Mucosa of descending colon (tissue), 3 donors: ENCODE data around the gene IFI27L2. TPM values are rescaled to one million over a fixed set of nuclear protein-coding genes. Genes with fewer than 3 reads are reported as not detected.

Experiments
- ATAC-seq: fragments of 200-7000 bp; cut with Tn5 transposase; one replicate; pipeline ENCODE4 v1.9.1; 2020; ENCODE audit warnings: mild to moderate bottlenecking, moderate library complexity
- DNase-seq, 3 donors: peaks; one replicate each; pipeline ENCODE4 v3.0.0-alpha.2; 2020
- H3K36me3 ChIP-seq: fragments of 200-600 bp; one replicate; pipeline ENCODE4 v1.8.0; 2021; ENCODE audit warnings: low read depth, mild to moderate bottlenecking
- H3K4me1 ChIP-seq: fragments of 200-600 bp; one replicate; pipeline ENCODE4 v1.8.0; 2021; ENCODE audit warnings: low read depth, mild to moderate bottlenecking
- H3K4me3 ChIP-seq: fragments of 200-600 bp; one replicate; pipeline ENCODE4 v1.8.0; 2021; ENCODE audit warnings: mild to moderate bottlenecking
- H3K9me3 ChIP-seq: fragments of 200-600 bp; one replicate; pipeline ENCODE4 v1.8.0; 2021; ENCODE audit warnings: mild to moderate bottlenecking
- intact Hi-C, 2 donors: fragments of 100-400 bp; cut with DNase I in 1 of 2; cut with micrococcal nuclease in 1 of 2; formaldehyde crosslinking; loops; one replicate each; pipeline versions ENCODE4 v1.11.0 to v1.11.1; 2022; cut with DNase I, micrococcal nuclease
- total RNA-seq, 3 donors: library from RNA; stranded (reverse); fragmentation: NEBNext Ultra II Directional in 2 of 3; extraction: Animal tissue kit (Norgen Biotek cat#: 25700) in 2 of 3; gene quantifications; one replicate each; pipeline versions ENCODE4 v1.2.1 to v1.2.4, GENCODE V29; 2021 to 2023
- TF ChIP-seq, protein P1 (sequence below): fragments of 200-600 bp; IDR thresholded peaks from one replicate; pipeline ENCODE4 v1.8.0; 2022; ENCODE audit warnings: antibody characterized with exemption, mild to moderate bottlenecking
- donor health status: DM: no; HTN: no; CAD: no; lungs with moderate emphysema.
- donor health status: DM: no; HTN: no; CAD: no.
- donor health status: DM: no; HTN: yes; CAD: no.

Gene IFI27L2
- total RNA-seq, 3 donors from 2014 or later: 22.4 to 25.5 (median 24.3) TPM

DNA sequence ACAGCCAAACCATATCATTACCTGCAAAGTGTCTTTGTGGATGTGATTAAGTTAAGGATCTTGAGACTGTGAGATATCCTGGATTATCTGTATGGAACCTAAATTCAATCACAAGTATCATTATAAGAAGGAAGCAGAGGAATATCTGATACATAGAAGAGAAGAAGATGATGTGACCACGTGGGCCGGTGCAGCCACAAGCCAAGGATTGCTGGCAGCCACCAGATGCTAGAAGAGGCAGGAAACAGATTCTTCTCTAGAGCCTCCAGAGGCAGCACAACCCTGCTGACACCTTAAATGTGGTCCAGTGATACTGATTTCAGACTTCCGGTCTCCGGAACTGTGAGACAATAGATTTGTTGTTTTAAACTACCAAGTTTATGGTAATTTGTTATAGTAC lies 6.1 kb upstream of the IFI27L2 start:
- intact Hi-C loops: loop anchor here (2.0 to 10.0 kb wide), 3 partner anchors 47 to 101 kb away; no protein-coding TSS in a partner anchor
- no peak for DNase-seq
- TF ChIP-seq, protein P1, sequence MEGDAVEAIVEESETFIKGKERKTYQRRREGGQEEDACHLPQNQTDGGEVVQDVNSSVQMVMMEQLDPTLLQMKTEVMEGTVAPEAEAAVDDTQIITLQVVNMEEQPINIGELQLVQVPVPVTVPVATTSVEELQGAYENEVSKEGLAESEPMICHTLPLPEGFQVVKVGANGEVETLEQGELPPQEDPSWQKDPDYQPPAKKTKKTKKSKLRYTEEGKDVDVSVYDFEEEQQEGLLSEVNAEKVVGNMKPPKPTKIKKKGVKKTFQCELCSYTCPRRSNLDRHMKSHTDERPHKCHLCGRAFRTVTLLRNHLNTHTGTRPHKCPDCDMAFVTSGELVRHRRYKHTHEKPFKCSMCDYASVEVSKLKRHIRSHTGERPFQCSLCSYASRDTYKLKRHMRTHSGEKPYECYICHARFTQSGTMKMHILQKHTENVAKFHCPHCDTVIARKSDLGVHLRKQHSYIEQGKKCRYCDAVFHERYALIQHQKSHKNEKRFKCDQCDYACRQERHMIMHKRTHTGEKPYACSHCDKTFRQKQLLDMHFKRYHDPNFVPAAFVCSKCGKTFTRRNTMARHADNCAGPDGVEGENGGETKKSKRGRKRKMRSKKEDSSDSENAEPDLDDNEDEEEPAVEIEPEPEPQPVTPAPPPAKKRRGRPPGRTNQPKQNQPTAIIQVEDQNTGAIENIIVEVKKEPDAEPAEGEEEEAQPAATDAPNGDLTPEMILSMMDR: no peak

DNA sequence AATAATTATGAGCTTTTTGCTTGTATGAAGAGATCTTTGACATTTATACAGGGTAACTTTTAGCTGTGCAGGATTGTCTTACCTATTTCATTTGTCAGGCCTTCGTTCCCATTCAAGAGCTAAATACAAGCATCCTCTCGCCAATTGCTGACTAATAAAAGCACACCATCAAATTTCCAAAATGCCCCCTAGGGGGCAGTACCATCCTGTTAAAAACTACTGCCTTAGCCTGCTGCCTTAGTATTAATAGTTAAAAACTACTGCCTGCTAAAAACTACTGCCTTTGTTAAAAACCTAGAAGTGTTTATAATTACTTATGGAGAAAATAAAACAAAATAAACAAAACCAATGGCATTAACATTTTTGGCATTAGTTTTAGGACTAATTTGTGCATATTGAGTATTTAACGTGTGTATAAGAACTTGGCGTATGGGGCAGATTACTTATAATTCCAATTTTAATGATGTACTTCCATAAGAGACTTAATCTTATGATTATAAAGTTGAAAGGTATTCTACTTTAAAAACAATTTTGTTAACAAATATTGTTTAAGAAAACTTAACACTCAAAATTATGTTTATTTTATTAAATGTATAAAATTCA lies 3.0 kb upstream of the IFI27L2 start:
- Histone ChIP-seq H3K9me3 (no peaks in the 10 kb centered on the region), H3K36me3 (no peaks in the 10 kb centered on the region), H3K4me1 (no peaks in the 10 kb centered on the region), H3K4me3 (no peak overlapping the region)
- TF ChIP-seq, protein P1: peak; percentile 38
- peak in 1 of 3 donors; percentile 84 for DNase-seq
- peak; percentile 26 for ATAC-seq
- intact Hi-C loops: loop anchor here in 1 of 2 donors (10.0 kb wide), 1 partner anchor 98 kb away; no protein-coding TSS in a partner anchor

More for the DNA sequence above, 6.1 kb upstream of the IFI27L2 start:
- Histone ChIP-seq H3K36me3 (no peaks in the 10 kb centered on the region), H3K4me1 (no peaks in the 10 kb centered on the region), H3K4me3 (no peak overlapping the region), H3K9me3 (no peaks in the 10 kb centered on the region)
- ATAC-seq: no peak

DNA sequence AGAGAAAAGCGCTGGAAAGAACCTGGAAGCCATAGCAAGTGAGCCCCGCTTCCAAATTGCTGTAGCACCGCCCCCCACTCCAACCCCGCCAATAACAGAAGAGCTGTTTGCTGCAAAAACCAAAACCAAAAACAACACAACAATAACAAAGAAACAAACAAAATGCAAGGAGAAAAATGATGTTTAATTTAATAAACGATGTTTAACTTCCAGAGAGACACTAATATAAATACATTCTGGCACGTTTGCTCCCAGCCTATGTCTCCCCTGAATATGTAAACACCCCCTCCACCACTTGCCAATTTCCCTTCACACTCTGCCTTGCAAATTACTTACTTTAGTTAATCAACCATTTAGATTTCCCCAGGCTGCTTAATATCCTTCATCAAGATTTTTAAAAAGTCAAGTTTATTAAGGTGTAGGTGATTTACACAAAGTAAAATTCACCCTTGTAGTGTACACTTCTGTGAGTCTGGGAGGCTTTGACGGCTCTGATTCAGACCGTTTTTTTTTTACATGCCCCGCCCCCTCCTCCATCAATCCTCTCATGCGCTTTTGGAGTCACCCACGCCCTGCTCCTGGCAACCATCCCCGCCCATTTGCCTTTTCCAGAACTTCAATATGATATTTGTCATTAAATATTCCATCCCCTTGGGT lies 482 bp upstream of the IFI27L2 start:
- DNase-seq (peak in 1 of 3 donors; percentile 44), ATAC-seq (peak; percentile 34)
- H3K36me3 ChIP-seq: no peaks in the 10 kb centered on the region
- intact Hi-C loops: loop anchor here in 1 of 2 donors (10.0 kb wide), 1 partner anchor 95 kb away; no protein-coding TSS in a partner anchor
- no peaks in the 10 kb centered on the region for H3K4me1 ChIP-seq
- no peaks in the 10 kb centered on the region for H3K9me3 ChIP-seq
- H3K4me3 ChIP-seq: no peak overlapping the region
- TF ChIP-seq, protein P1: no peak

DNA sequence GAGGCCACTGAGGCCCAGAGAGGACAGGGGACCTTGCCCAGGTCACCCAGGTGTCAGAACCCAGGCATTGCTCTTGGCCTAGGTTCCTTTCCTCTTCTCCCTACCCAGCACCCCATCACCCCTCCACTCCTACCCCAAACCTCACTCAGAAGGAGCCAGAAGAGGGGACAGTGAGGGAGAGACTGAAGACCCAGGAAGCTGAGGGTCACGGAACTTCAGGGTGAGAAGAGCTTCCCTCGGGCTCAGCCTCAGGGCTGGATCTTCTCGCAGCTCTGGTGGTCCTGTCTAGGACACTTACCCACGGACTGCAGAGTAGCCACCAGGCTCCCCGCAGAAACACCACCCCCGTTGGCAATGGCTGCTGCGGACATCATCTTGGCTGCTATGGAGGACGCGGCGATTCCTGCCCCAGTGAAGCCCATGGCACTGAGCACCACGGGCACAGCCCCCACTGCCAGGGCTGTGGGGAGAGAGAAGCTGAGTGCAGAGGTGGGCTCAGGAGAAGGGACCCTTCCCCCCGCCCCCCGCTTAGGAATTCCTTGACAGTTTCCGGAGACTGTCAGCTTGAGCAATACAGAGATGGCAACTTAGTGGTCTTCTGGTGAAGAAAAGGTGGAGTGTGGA lies 1.1 kb downstream of the IFI27L2 start:
- no peaks in the 10 kb centered on the region for H3K36me3 ChIP-seq
- no peak overlapping the region for H3K4me3 ChIP-seq
- no peaks in the 10 kb centered on the region for H3K4me1 ChIP-seq
- H3K9me3 ChIP-seq: no peaks in the 10 kb centered on the region
- no peak for DNase-seq
- TF ChIP-seq, protein P1: no peak
- ATAC-seq: no peak
- intact Hi-C loops: no loop called here

DNA sequence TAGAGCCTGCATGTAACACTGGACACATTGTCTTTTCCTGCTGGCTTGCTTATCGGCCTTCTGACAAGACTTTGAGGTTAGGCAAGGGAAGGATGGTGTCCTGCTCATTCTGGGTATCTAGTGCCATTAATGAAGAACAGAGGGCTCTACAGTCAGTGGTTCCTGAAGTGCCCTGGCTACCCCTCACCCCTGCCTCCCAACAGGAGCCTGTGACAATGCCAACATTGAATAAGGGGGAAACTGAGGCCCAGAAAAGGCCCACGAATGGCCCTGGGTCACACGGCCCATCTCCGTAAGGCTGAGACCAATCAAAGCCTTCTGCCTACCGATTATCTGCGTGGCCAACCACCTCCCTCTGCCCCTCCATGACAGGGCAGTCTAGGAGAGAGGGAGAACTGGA lies 2.1 kb downstream of the IFI27L2 start:
- ATAC-seq (no peak), DNase-seq (no peak)
- TF ChIP-seq, protein P1: no peak
- H3K4me1 ChIP-seq: no peaks in the 10 kb centered on the region
- no peaks in the 10 kb centered on the region for H3K9me3 ChIP-seq
- intact Hi-C loops: no loop called here
- no peak overlapping the region for H3K4me3 ChIP-seq
- H3K36me3 ChIP-seq: no peaks in the 10 kb centered on the region
